HUES6 (cell line): ENCODE results near the gene KASH5.
"Not testable (repeated sequence)": the region's sequence is repeated elsewhere in the genome, so short reads cannot be mapped to it uniquely, and the experiment has no call there.

Source experiments
- H3K27ac ChIP-seq: 2 replicates; pipeline ENCODE4 v1.7.0; 2013; ENCODE audit warnings: low read depth, mild to moderate bottlenecking, low read length, inconsistent platforms
- H3K27me3 ChIP-seq: 2 replicates; pipeline ENCODE4 v1.6.1; 2013; ENCODE audit warnings: low read length; ENCODE audit not compliant: control insufficient read depth, insufficient read depth
- H3K36me3 ChIP-seq: 2 replicates; pipeline ENCODE4 v1.6.1; 2013; ENCODE audit warnings: low read length; ENCODE audit not compliant: control insufficient read depth, insufficient read depth
- H3K4me1 ChIP-seq: 2 replicates; pipeline ENCODE4 v1.6.1; 2013; ENCODE audit warnings: low read length; ENCODE audit not compliant: control insufficient read depth, insufficient read depth
- H3K4me3 ChIP-seq: 2 replicates; pipeline ENCODE4 v1.5.1; 2013; ENCODE audit warnings: low read depth, low read length
- H3K9ac ChIP-seq: one replicate; pipeline ENCODE4 v1.6.1; 2013; ENCODE audit warnings: mild to moderate bottlenecking, low read length
- H3K9me3 ChIP-seq: 2 replicates; pipeline ENCODE4 v1.6.1; 2013; ENCODE audit warnings: low read depth, low read length; ENCODE audit not compliant: control insufficient read depth, insufficient read depth

The KASH5 gene

GRCh38 chr19:49453013-49453756 is 65.1 kb downstream of the KASH5 start, which contains the start of gene ALDH16A1:
ALDH16A1 (plus strand) TSS chr19:49453225; CDS start chr19:49453332, 107 bp downstream.
- Histone ChIP-seq H3K4me1 (0 out of 2 replicates have a peak, but pooled peaks cover 3% of the 10 kb centered on the region), H3K9ac (peak within 1 kb of the TSS; percentile 96), H3K9me3 (no peaks in the 10 kb centered on the region), H3K4me3 (peak within 1 kb of the TSS; percentile 84), H3K27me3 (no peaks in the 10 kb centered on the region), H3K27ac (peak within 1 kb of the TSS; percentile 89), H3K36me3 (peaks cover 21% of the 10 kb centered on the region)

- no peaks in the 10 kb centered on the region for H3K27me3 ChIP-seq
- 0 out of 2 replicates have a peak, but pooled peaks cover 3% of the 10 kb centered on the region for H3K4me1 ChIP-seq
- H3K4me3 ChIP-seq = peak overlapping the region; percentile 84
- H3K9me3 ChIP-seq = no peaks in the 10 kb centered on the region
- peak overlapping the region; percentile 96 for H3K9ac ChIP-seq
- peaks cover 15% of the 10 kb centered on the region for H3K36me3 ChIP-seq
- peak overlapping the region; percentile 89 for H3K27ac ChIP-seq
Observed at GRCh38 chr19:49453757-49454240, 65.8 kb downstream of the KASH5 start.

- Histone ChIP-seq H3K4me3 (no peak overlapping the region), H3K9ac (no peak overlapping the region), H3K9me3 (no peaks in the 10 kb centered on the region), H3K27ac (no peak overlapping the region), H3K4me1 (0 out of 2 replicates have a peak, but pooled peaks cover 3% of the 10 kb centered on the region), H3K36me3 (peaks cover 4% of the 10 kb centered on the region), H3K27me3 (no peaks in the 10 kb centered on the region)
Observed at GRCh38 chr19:49455773-49456172, 67.7 kb downstream of the KASH5 start.

GRCh38 chr19:49456326-49456725 is 68.3 kb downstream of the KASH5 start:
- H3K9ac ChIP-seq = no peak overlapping the region
- no peaks in the 10 kb centered on the region for H3K27me3 ChIP-seq
- H3K36me3 ChIP-seq = peaks cover 4% of the 10 kb centered on the region
- no peak overlapping the region for H3K27ac ChIP-seq
- H3K4me1 ChIP-seq = 0 out of 2 replicates have a peak, but pooled peaks cover 3% of the 10 kb centered on the region
- H3K4me3 ChIP-seq = no peak overlapping the region
- H3K9me3 ChIP-seq = no peaks in the 10 kb centered on the region

DNA sequence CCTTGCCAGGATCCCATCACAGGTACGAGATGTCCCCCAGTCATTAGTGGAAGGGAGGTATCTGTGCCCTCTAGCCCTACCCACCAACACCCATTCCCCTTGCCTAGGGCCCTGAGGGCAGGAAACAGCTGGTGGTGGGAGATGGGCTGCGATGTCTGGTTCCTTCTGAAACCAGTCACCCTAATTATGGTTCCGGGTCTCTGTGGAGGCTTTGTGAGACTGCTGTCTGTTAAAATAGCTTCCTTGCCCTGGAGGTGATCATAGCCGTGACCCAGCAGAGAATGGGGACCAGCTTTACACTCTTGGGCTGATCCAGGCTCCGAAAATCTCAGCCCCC is 70.5 kb downstream of the KASH5 start:
- Histone ChIP-seq H3K9ac (no peak overlapping the region), H3K36me3 (peaks cover 8% of the 10 kb centered on the region), H3K4me1 (0 out of 2 replicates have a peak, but pooled peaks cover 3% of the 10 kb centered on the region), H3K4me3 (no peak overlapping the region), H3K27ac (no peak overlapping the region), H3K27me3 (no peaks in the 10 kb centered on the region), H3K9me3 (no peaks in the 10 kb centered on the region)

DNA sequence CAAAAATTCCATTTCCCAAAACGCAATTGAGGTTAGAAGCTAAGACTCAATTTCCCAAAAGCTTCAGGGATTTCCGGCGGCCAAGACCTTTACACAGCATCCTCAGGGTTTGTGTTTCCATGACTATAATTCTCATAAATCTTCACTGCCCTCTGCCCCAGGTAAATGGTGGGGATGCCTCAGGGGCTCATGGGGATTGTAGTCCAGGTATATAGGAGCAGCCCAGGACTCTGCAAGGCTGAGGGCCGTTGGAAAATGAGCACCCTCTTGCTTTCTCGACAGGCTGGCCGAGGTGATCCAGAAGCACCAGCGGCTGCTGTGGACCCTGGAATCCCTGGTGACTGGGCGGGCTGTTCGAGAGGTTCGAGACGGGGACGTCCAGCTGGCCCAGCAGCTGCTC is 71.3 kb downstream of the KASH5 start:
- Histone ChIP-seq H3K9ac (no peak overlapping the region), H3K27me3 (no peaks in the 10 kb centered on the region), H3K36me3 (peaks cover 15% of the 10 kb centered on the region), H3K9me3 (no peaks in the 10 kb centered on the region), H3K27ac (no peak overlapping the region), H3K4me3 (no peak overlapping the region), H3K4me1 (no peaks in the 10 kb centered on the region)

DNA sequence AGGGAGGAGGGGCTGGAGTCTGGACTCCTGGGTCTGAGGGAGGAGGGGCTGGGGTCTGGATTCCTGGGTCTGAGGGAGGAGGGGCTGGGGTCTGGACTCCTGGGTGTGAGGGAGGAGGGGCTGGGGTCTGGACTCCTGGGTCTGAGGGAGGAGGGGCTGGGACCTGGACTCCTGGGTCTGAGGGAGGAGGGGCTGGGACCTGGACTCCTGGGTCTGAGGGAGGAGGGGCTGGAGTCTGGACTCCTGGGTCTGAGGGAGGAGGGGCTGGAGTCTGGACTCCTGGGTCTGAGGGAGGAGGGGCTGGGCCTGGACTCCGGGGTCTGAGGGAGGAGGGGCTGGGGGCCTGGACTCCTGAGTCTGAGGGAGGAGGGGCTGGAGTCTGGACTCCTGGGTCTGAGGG is 73.1 kb downstream of the KASH5 start:
- not testable (repeated sequence) for H3K9ac ChIP-seq, H3K27me3 ChIP-seq, H3K27ac ChIP-seq, H3K4me1 ChIP-seq, H3K9me3 ChIP-seq, H3K4me3 ChIP-seq
- H3K36me3 ChIP-seq = peaks cover 24% of the 10 kb centered on the region

- no peaks in the 10 kb centered on the region for H3K4me1 ChIP-seq
- H3K4me3 ChIP-seq = no peak overlapping the region
- H3K9me3 ChIP-seq = no peaks in the 10 kb centered on the region
- H3K27me3 ChIP-seq = no peaks in the 10 kb centered on the region
- H3K9ac ChIP-seq = no peak overlapping the region
- H3K36me3 ChIP-seq = peaks cover 27% of the 10 kb centered on the region
- no peak overlapping the region for H3K27ac ChIP-seq
Observed at GRCh38 chr19:49461656-49462055, 73.6 kb downstream of the KASH5 start.

DNA sequence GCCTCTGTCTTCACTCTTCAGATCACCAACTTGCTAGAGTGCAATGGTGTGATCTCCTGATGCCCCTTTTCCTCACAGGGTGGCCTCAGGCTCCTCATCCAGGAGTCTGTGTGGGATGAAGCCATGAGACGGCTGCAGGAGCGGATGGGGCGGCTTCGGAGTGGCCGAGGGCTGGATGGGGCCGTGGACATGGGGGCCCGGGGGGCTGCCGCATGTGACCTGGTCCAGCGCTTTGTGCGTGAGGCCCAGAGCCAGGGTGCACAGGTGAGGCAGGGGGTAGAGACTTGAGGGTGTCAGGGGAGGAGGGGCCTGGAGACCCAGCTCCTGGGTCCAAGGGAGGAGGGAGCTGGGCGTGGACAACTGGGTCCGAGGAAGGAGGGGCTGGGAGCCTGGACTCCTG is 74.4 kb downstream of the KASH5 start:
- H3K4me3 ChIP-seq = no peak overlapping the region
- no peaks in the 10 kb centered on the region for H3K9me3 ChIP-seq
- no peaks in the 10 kb centered on the region for H3K27me3 ChIP-seq
- no peak overlapping the region for H3K27ac ChIP-seq
- no peak overlapping the region for H3K9ac ChIP-seq
- peaks cover 27% of the 10 kb centered on the region for H3K36me3 ChIP-seq
- no peaks in the 10 kb centered on the region for H3K4me1 ChIP-seq

- Histone ChIP-seq H3K4me1 (peaks cover 4% of the 10 kb centered on the region), H3K9me3 (no peaks in the 10 kb centered on the region), H3K4me3 (no peak overlapping the region), H3K9ac (no peak overlapping the region), H3K27ac (no peak overlapping the region), H3K27me3 (no peaks in the 10 kb centered on the region), H3K36me3 (peaks cover 27% of the 10 kb centered on the region)
Observed at GRCh38 chr19:49463960-49464740, 76.1 kb downstream of the KASH5 start.

DNA sequence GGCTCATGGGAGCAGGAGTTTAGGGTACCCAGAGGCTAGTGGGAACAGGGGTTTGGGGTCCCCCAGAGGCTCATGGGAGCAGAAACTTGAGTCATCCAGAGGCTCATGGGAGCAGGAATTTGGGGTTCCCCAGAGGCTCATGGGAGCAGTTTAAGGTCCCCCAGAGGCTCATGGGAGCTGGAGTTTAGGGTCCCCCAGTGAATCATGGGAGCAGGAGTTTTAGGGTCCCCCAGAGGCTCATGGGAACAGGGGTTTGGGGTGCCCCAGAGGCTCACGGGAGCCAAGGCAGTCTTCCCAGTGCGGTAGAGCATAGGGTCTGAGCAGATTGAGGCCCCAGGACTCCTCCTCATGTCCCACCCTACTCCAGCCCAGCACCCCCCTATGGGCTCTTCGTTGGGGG is 77.3 kb downstream of the KASH5 start:
- Histone ChIP-seq H3K36me3 (peaks cover 27% of the 10 kb centered on the region), H3K4me3 (no peak overlapping the region), H3K27me3 (no peaks in the 10 kb centered on the region), H3K9ac (no peak overlapping the region), H3K9me3 (no peaks in the 10 kb centered on the region), H3K27ac (no peak overlapping the region), H3K4me1 (peaks cover 6% of the 10 kb centered on the region)
